ENCODE data around the gene PCMTD2. TPM values are rescaled to one million over a fixed set of nuclear protein-coding genes. Genes with fewer than 3 reads are reported as not detected.

PCMTD2 gene
- total and polyA plus RNA-seq, 5 donors: 44.1 to 101 (median 73.2) TPM

- no peak for DNase-seq
- intact Hi-C loops (cut with DNase I): no loop called here
- Histone ChIP-seq H3K4me3 (ENCODE audit: low read length) (no peak overlapping the region), H3K27me3 (ENCODE audit: control insufficient read depth, insufficient read depth) (no peaks in the 10 kb centered on the region), H3K27ac (ENCODE audit: low read length) (peak overlapping the region; percentile 57), H3K9me3 (ENCODE audit: control insufficient read depth, low read length) (no peaks in the 10 kb centered on the region), H3K4me1 (ENCODE audit: control insufficient read depth, insufficient read depth, low read length) (peaks cover 15% of the 10 kb centered on the region)
- 64% methylated on average over 6 of the region's 6 CpGs for WGBS
- ATAC-seq: no peak
Observed at GRCh38 chr20:64260239-64260638, 4.7 kb downstream of the PCMTD2 start.

DNA sequence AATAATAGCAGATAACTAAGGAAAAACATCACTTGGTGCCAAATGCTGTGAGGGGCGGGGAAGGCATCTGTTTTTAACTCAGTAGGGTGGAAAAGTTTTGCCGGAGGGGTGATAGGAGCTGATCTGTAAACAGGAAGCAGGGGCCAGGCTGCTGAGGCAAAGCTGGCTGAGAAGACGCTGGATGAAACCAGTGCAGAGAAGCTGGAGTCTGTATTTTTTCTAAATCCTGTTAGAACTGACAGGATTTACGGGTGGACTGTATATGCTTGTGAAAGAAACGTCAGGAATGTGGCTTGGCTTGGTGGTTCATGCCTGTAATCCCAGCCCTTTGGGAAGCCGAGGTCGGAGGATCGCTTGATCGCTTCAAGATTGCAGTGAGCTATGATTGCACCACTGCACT lies 5.6 kb downstream of the PCMTD2 start:
- peak overlapping the region; percentile 16 for H3K4me3 ChIP-seq (ENCODE audit: low read length)
- no peaks in the 10 kb centered on the region for H3K27me3 ChIP-seq (ENCODE audit: control insufficient read depth, insufficient read depth)
- H3K27ac ChIP-seq (ENCODE audit: low read length): peak overlapping the region; percentile 72
- peak; percentile 58 to 71 for ATAC-seq
- intact Hi-C loops (cut with DNase I): no loop called here
- H3K4me1 ChIP-seq (ENCODE audit: control insufficient read depth, insufficient read depth, low read length): peaks cover 15% of the 10 kb centered on the region
- no peaks in the 10 kb centered on the region for H3K9me3 ChIP-seq (ENCODE audit: control insufficient read depth, low read length)
- peak in 1 of 3 donors; percentile 73 for DNase-seq
- 12% methylated on average over 9 of the region's 9 CpGs for WGBS

- Histone ChIP-seq H3K4me1 (ENCODE audit: control insufficient read depth, insufficient read depth, low read length) (peaks cover 11% of the 10 kb centered on the region), H3K9me3 (ENCODE audit: control insufficient read depth, low read length) (no peaks in the 10 kb centered on the region), H3K27ac (ENCODE audit: low read length) (no peak overlapping the region), H3K4me3 (ENCODE audit: low read length) (no peak overlapping the region), H3K27me3 (ENCODE audit: control insufficient read depth, insufficient read depth) (no peaks in the 10 kb centered on the region)
- no peak for DNase-seq
- no peak for ATAC-seq
- 73% methylated on average over 4 of the region's 4 CpGs for WGBS
- intact Hi-C loops (cut with DNase I): no loop called here
Observed at GRCh38 chr20:64264091-64264490, 8.5 kb downstream of the PCMTD2 start.

GRCh38 chr20:64265201-64265600 lies 9.7 kb downstream of the PCMTD2 start:
- peaks cover 9% of the 10 kb centered on the region for H3K4me1 ChIP-seq (ENCODE audit: control insufficient read depth, insufficient read depth, low read length)
- intact Hi-C loops (cut with DNase I): no loop called here
- H3K4me3 ChIP-seq (ENCODE audit: low read length): no peak overlapping the region
- WGBS: 39% methylated on average over 5 of the region's 5 CpGs
- DNase-seq (no peak), ATAC-seq (peak in 1 of 2 donors; percentile 41)
- H3K27ac ChIP-seq (ENCODE audit: low read length): peak overlapping the region; percentile 73
- H3K9me3 ChIP-seq (ENCODE audit: control insufficient read depth, low read length): no peaks in the 10 kb centered on the region
- no peaks in the 10 kb centered on the region for H3K27me3 ChIP-seq (ENCODE audit: control insufficient read depth, insufficient read depth)

DNA sequence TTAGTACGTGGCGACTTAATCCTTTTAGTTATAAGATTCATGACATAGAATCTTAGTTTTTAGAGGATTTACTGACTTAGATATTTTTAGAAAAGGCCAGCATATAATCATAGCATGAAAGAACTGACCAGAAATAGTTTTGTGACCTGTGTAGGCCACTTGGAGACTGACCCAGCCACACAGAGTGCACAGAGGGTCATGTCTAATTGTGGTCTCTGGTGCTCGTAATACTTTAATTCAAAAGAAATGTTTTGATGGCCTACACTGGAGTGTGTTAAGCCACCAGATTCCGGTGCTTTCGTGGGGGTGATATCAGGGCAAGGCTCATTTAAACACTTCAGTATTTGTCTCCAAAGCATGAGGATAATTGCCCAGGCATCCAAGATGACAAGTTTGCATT lies 11.4 kb downstream of the PCMTD2 start:
- Histone ChIP-seq H3K27me3 (ENCODE audit: control insufficient read depth, insufficient read depth) (no peaks in the 10 kb centered on the region), H3K9me3 (ENCODE audit: control insufficient read depth, low read length) (no peaks in the 10 kb centered on the region), H3K4me3 (ENCODE audit: low read length) (no peak overlapping the region), H3K27ac (ENCODE audit: low read length) (peak overlapping the region; percentile 73), H3K4me1 (ENCODE audit: control insufficient read depth, insufficient read depth, low read length) (peaks cover 6% of the 10 kb centered on the region)
- intact Hi-C loops (cut with DNase I): no loop called here
- DNase-seq: no peak
- no peak for ATAC-seq
- 72% methylated on average over 5 of the region's 5 CpGs for WGBS

DNA sequence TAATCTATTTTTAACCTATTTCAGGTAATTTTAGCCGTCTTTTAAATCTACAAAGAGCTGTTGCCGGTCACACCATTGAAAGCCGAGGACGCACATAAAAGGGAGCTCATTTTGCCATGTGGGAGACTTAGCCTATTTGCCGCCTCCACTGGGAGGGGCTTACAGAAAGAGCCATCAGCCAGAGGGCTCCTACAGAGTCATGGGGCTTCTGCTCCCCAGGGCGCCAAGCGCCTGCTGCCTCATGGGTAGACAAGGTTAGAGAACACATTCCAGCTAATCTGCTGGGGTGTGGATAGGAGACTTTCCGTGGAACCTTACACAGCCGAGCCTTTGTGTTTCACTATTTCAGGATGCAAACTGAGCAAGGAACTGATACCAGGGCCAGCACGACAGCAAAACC lies 12.6 kb downstream of the PCMTD2 start:
- Histone ChIP-seq H3K4me3 (ENCODE audit: low read length) (no peak overlapping the region), H3K9me3 (ENCODE audit: control insufficient read depth, low read length) (no peaks in the 10 kb centered on the region), H3K27me3 (ENCODE audit: control insufficient read depth, insufficient read depth) (no peaks in the 10 kb centered on the region), H3K4me1 (ENCODE audit: control insufficient read depth, insufficient read depth, low read length) (peaks cover 2% of the 10 kb centered on the region), H3K27ac (ENCODE audit: low read length) (peak overlapping the region; percentile 57)
- peak; percentile 73 to 75 for ATAC-seq
- intact Hi-C loops (cut with DNase I): no loop called here
- 67% methylated on average over 10 of the region's 10 CpGs for WGBS
- DNase-seq: peak in 2 of 3 donors; percentile 69 to 72

GRCh38 chr20:64269604-64270411 lies 14.3 kb downstream of the PCMTD2 start:
- intact Hi-C loops (cut with DNase I): no loop called here
- Histone ChIP-seq H3K27ac (ENCODE audit: low read length) (no peak overlapping the region), H3K27me3 (ENCODE audit: control insufficient read depth, insufficient read depth) (no peaks in the 10 kb centered on the region), H3K9me3 (ENCODE audit: control insufficient read depth, low read length) (no peaks in the 10 kb centered on the region), H3K4me1 (ENCODE audit: control insufficient read depth, insufficient read depth, low read length) (no peaks in the 10 kb centered on the region), H3K4me3 (ENCODE audit: low read length) (no peak overlapping the region)
- 95% methylated on average over 53 of the region's 53 CpGs for WGBS
- ATAC-seq (peak; percentile 31 to 47), DNase-seq (no peak)

DNA sequence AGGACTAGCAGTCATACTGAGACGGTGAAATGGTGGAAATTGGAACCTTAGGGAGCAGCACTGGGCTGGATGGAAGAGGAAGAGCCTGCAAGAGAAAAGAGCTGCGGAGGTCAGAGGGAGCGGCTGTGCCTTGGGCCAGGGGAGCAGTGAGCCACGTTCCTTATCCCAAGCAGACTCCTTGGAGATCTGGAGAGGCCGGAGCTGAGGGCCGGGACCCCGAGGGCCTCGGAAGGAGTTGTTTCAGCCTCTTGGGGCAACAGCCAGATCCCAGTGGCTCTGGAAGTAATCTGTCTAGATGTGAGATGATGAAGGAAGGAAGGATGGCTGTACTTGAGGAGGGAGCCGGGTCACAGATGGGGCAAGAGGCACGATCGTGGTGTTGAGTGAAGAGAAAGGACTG lies 16.1 kb downstream of the PCMTD2 start:
- H3K4me3 ChIP-seq (ENCODE audit: low read length): no peak overlapping the region
- H3K9me3 ChIP-seq (ENCODE audit: control insufficient read depth, low read length): no peaks in the 10 kb centered on the region
- no peaks in the 10 kb centered on the region for H3K27me3 ChIP-seq (ENCODE audit: control insufficient read depth, insufficient read depth)
- ATAC-seq (no peak), DNase-seq (no peak)
- no peaks in the 10 kb centered on the region for H3K4me1 ChIP-seq (ENCODE audit: control insufficient read depth, insufficient read depth, low read length)
- no peak overlapping the region for H3K27ac ChIP-seq (ENCODE audit: low read length)
- intact Hi-C loops (cut with DNase I): no loop called here
- 81% methylated on average over 11 of the region's 11 CpGs for WGBS

- WGBS: 78% methylated on average over 19 of the region's 19 CpGs
- peak overlapping the region; percentile 10 for H3K27ac ChIP-seq (ENCODE audit: low read length)
- ATAC-seq: no peak
- H3K27me3 ChIP-seq (ENCODE audit: control insufficient read depth, insufficient read depth): no peaks in the 10 kb centered on the region
- H3K4me3 ChIP-seq (ENCODE audit: low read length): no peak overlapping the region
- H3K9me3 ChIP-seq (ENCODE audit: control insufficient read depth, low read length): no peaks in the 10 kb centered on the region
- intact Hi-C loops (cut with DNase I): no loop called here
- H3K4me1 ChIP-seq (ENCODE audit: control insufficient read depth, insufficient read depth, low read length): no peaks in the 10 kb centered on the region
- no peak for DNase-seq
Observed at GRCh38 chr20:64273109-64273508, 17.6 kb downstream of the PCMTD2 start.

- 92% methylated on average over 7 of the region's 7 CpGs for WGBS
- DNase-seq (no peak), ATAC-seq (no peak)
- H3K4me1 ChIP-seq (ENCODE audit: control insufficient read depth, insufficient read depth, low read length): no peaks in the 10 kb centered on the region
- intact Hi-C loops (cut with DNase I): no loop called here
- H3K9me3 ChIP-seq (ENCODE audit: control insufficient read depth, low read length): no peaks in the 10 kb centered on the region
- no peaks in the 10 kb centered on the region for H3K27me3 ChIP-seq (ENCODE audit: control insufficient read depth, insufficient read depth)
- H3K27ac ChIP-seq (ENCODE audit: low read length): no peak overlapping the region
- H3K4me3 ChIP-seq (ENCODE audit: low read length): no peak overlapping the region
Observed at GRCh38 chr20:64276817-64277216, 21.3 kb downstream of the PCMTD2 start.

- WGBS: 83% methylated on average over 10 of the region's 10 CpGs
- Histone ChIP-seq H3K9me3 (ENCODE audit: control insufficient read depth, low read length) (no peaks in the 10 kb centered on the region), H3K4me1 (ENCODE audit: control insufficient read depth, insufficient read depth, low read length) (no peaks in the 10 kb centered on the region), H3K27ac (ENCODE audit: low read length) (no peak overlapping the region), H3K27me3 (ENCODE audit: control insufficient read depth, insufficient read depth) (no peaks in the 10 kb centered on the region), H3K4me3 (ENCODE audit: low read length) (no peak overlapping the region)
- intact Hi-C loops (cut with DNase I): no loop called here
- no peak for ATAC-seq
- no peak for DNase-seq
Observed at GRCh38 chr20:64277571-64278316, 22.2 kb downstream of the PCMTD2 start.
